H9 (cell line): ENCODE data around the gene LDB2. TPM values are rescaled to one million over a fixed set of nuclear protein-coding genes. Genes with fewer than 3 reads are reported as not detected.

ENCODE experiments used
- DNase-seq: peaks from one replicate; pipeline ENCODE4 v3.0.0-alpha.2; 2017
- H2AFZ ChIP-seq: one replicate; pipeline ENCODE4 v1.6.1; 2013; ENCODE audit warnings: mild to moderate bottlenecking, low read length, control low read depth, moderate library complexity
- H2AK5ac ChIP-seq: 2 replicates; pipeline ENCODE4 v1.6.1; 2013; ENCODE audit warnings: low read length, control low read depth, mixed read lengths; ENCODE audit not compliant: insufficient read length
- H2BK120ac ChIP-seq: one replicate; pipeline ENCODE4 v1.6.1; 2013; ENCODE audit warnings: low read depth, mild to moderate bottlenecking, low read length, control low read depth, inconsistent platforms; ENCODE audit not compliant: poor library complexity, severe bottlenecking
- H2BK12ac ChIP-seq: 2 replicates; pipeline ENCODE4 v1.6.1; 2013; ENCODE audit warnings: low read length, control low read depth, mixed read lengths, low read depth; ENCODE audit not compliant: insufficient read length
- H2BK15ac ChIP-seq: 2 replicates; pipeline ENCODE4 v1.6.1; 2013; ENCODE audit warnings: low read depth, low read length, control low read depth
- H2BK20ac ChIP-seq: one replicate; pipeline ENCODE4 v1.6.1; 2013; ENCODE audit warnings: low read depth, mild to moderate bottlenecking, low read length, control low read depth, inconsistent platforms; ENCODE audit not compliant: poor library complexity, severe bottlenecking
- H2BK5ac ChIP-seq: 2 replicates; pipeline ENCODE4 v1.6.1; 2013; ENCODE audit warnings: low read length, control low read depth, mixed read lengths; ENCODE audit not compliant: insufficient read length
- H3K14ac ChIP-seq: 2 replicates; pipeline ENCODE4 v1.6.1; 2013; ENCODE audit warnings: low read length, control low read depth; ENCODE audit not compliant: insufficient read depth
- H3K18ac ChIP-seq: 2 replicates; pipeline ENCODE4 v1.6.1; 2013; ENCODE audit warnings: low read depth, mild to moderate bottlenecking, mixed read lengths, low read length, control low read depth; ENCODE audit not compliant: insufficient read length
- H3K23ac ChIP-seq: 2 replicates; pipeline ENCODE4 v1.6.1; 2013; ENCODE audit warnings: low read length, control low read depth, mixed read lengths, low read depth; ENCODE audit not compliant: insufficient read length
- H3K23me2 ChIP-seq: 2 replicates; pipeline ENCODE4 v1.6.1; 2013; ENCODE audit warnings: low read depth, mild to moderate bottlenecking, mixed read lengths, low read length, control low read depth; ENCODE audit not compliant: insufficient read length, poor library complexity, severe bottlenecking
- H3K27ac ChIP-seq: 2 replicates; pipeline ENCODE4 v1.5.1; 2013; ENCODE audit warnings: low read length, control low read depth, mixed read lengths, low read depth; ENCODE audit not compliant: insufficient read length
- H3K27me3 ChIP-seq: 2 replicates; pipeline ENCODE4 v1.6.1; 2013; ENCODE audit warnings: low read length, control low read depth, inconsistent platforms; ENCODE audit not compliant: insufficient read depth
- H3K4ac ChIP-seq: 2 replicates; pipeline ENCODE4 v1.6.1; 2013; ENCODE audit warnings: low read depth, mild to moderate bottlenecking, control low read depth, inconsistent platforms, low read length, moderate library complexity
- H3K4me1 ChIP-seq: 2 replicates; pipeline ENCODE4 v1.6.1; 2013; ENCODE audit warnings: low read length, control low read depth, inconsistent platforms; ENCODE audit not compliant: insufficient read depth
- H3K4me2 ChIP-seq: 2 replicates; pipeline ENCODE4 v1.6.1; 2013; ENCODE audit warnings: low read length, control low read depth, mixed read lengths; ENCODE audit not compliant: insufficient read length, insufficient read depth
- H3K56ac ChIP-seq: 2 replicates; pipeline ENCODE4 v1.6.1; 2013; ENCODE audit warnings: low read depth, mild to moderate bottlenecking, mixed read lengths, low read length, control low read depth; ENCODE audit not compliant: insufficient read length
- H3K79me1 ChIP-seq: 2 replicates; pipeline ENCODE4 v1.6.1; 2013; ENCODE audit warnings: low read depth, mild to moderate bottlenecking, moderate library complexity, low read length, control low read depth, inconsistent platforms; ENCODE audit not compliant: insufficient read depth, poor library complexity, severe bottlenecking
- H3K79me2 ChIP-seq: 2 replicates; pipeline ENCODE4 v1.6.1; 2013; ENCODE audit warnings: low read length, control low read depth, inconsistent platforms; ENCODE audit not compliant: insufficient read depth
- H3K9ac ChIP-seq: 2 replicates; pipeline ENCODE4 v1.6.1; 2013; ENCODE audit warnings: low read length, control low read depth, mixed read lengths; ENCODE audit not compliant: insufficient read length; ENCODE audit errors: extremely low read depth
- H3K9me3 ChIP-seq: one replicate; pipeline ENCODE4 v1.6.1; 2013; ENCODE audit warnings: low read depth, low read length, inconsistent platforms; ENCODE audit not compliant: control insufficient read depth
- H3T11ph ChIP-seq: one replicate; pipeline ENCODE4 v1.6.1; 2013; ENCODE audit warnings: mild to moderate bottlenecking, low read length, control low read depth, inconsistent platforms
- H4K20me1 ChIP-seq: one replicate; pipeline ENCODE4 v1.6.1; 2013; ENCODE audit not compliant: control insufficient read depth, insufficient read length, insufficient read depth
- H4K5ac ChIP-seq: 2 replicates; pipeline ENCODE4 v1.6.1; 2013; ENCODE audit warnings: low read depth, mild to moderate bottlenecking, mixed read lengths, low read length, control low read depth; ENCODE audit not compliant: insufficient read length
- H4K8ac ChIP-seq: replicated peaks from 2 replicates; pipeline ENCODE4 v1.6.1; 2013; ENCODE audit warnings: low read length, control low read depth, mixed read lengths, low read depth; ENCODE audit not compliant: insufficient read length
- H4K91ac ChIP-seq: 2 replicates; pipeline ENCODE4 v1.6.1; 2013; ENCODE audit warnings: low read depth, mild to moderate bottlenecking, moderate library complexity, mixed read lengths, low read length, control low read depth; ENCODE audit not compliant: insufficient read length
- H3K27ac Mint-ChIP-seq, 3 experiments: 2 replicates in 2 of 3; 3 replicates in 1 of 3; pipeline ENCODE4 v1.8.0; 2020 to 2021; ENCODE audit warnings: mixed read lengths in 3 of 3, mild to moderate bottlenecking in 1 of 3, moderate library complexity in 1 of 3
- H3K27me3 Mint-ChIP-seq: 2 replicates; pipeline ENCODE4 v1.8.0; 2021; ENCODE audit warnings: low read depth, mild to moderate bottlenecking, moderate library complexity, mixed read lengths
- H3K36me3 Mint-ChIP-seq, 3 experiments: 2 replicates in 2 of 3; 3 replicates in 1 of 3; pipeline ENCODE4 v1.8.0; 2020 to 2021; ENCODE audit warnings: low read depth in 3 of 3, mixed read lengths in 3 of 3; ENCODE audit not compliant: insufficient read depth in 1 of 3
- H3K4me1 Mint-ChIP-seq, 2 experiments: 2 replicates each; pipeline ENCODE4 v1.8.0; 2020; ENCODE audit warnings: mixed read lengths in 2 of 2
- H3K4me3 Mint-ChIP-seq, 2 experiments: 2 replicates in 1 of 2; 3 replicates in 1 of 2; pipeline ENCODE4 v1.8.0; 2020 to 2021; ENCODE audit warnings: mild to moderate bottlenecking in 2 of 2, mixed read lengths in 2 of 2, moderate library complexity in 1 of 2
- H3K9me3 Mint-ChIP-seq, 2 experiments: 2 replicates in 1 of 2; 3 replicates in 1 of 2; pipeline ENCODE4 v1.8.0; 2020; ENCODE audit warnings: mild to moderate bottlenecking in 2 of 2, mixed read lengths in 2 of 2, moderate library complexity in 1 of 2
- CTCF ChIP-seq: fragments of 200-600 bp; sonication (generic); conservative IDR thresholded peaks from 3 replicates; pipeline ENCODE4 v1.8.0; 2021; ENCODE audit warnings: antibody characterized with exemption, mild to moderate bottlenecking
- WGBS: extraction: QIAGEN DNeasy Blood & Tissue Kit; methylation state at CpG from one replicate; pipeline ENCODE4 v1.1.7; 2013; ENCODE audit warnings: missing lambda C conversion rate, low lambda C conversion rate, mixed read lengths; ENCODE audit not compliant: insufficient read length; ENCODE audit errors: extremely low coverage; 5-methylcytosine and 5-hydroxymethylcytosine counted together
- total RNA-seq: library from RNA; stranded (reverse); gene quantifications from 2 replicates; pipeline ENCODE4 v1.2.1, GENCODE V29; 2021

LDB2 gene
- total RNA-seq, 1 experiment from 2014 or later: 22.5 TPM

- H3K9ac ChIP-seq: no peak overlapping the region
- no peaks in the 10 kb centered on the region for H3K79me2 ChIP-seq
- H3K4me2 ChIP-seq: no peak overlapping the region
- H4K8ac ChIP-seq: no peak overlapping the region
- no peaks in the 10 kb centered on the region for H3K27me3 ChIP-seq
- H3K23ac ChIP-seq: no peak overlapping the region
- no peak overlapping the region for H3K4ac ChIP-seq
- H2BK120ac ChIP-seq: no peak overlapping the region
- H3K27ac ChIP-seq: no peak overlapping the region
- no peak overlapping the region for H3K14ac ChIP-seq
- no peak overlapping the region for H2AK5ac ChIP-seq
- no peak overlapping the region for H3K56ac ChIP-seq
- no peaks in the 10 kb centered on the region for H3K9me3 ChIP-seq
- Mint-ChIP-seq H3K9me3 (no peaks in the 10 kb centered on the region), H3K27me3 (no peaks in the 10 kb centered on the region), H3K4me3 (no peak overlapping the region), H3K36me3 (no peaks in the 10 kb centered on the region), H3K27ac (peak overlapping the region in 1 of 3 experiments; percentile 66; a peak in 2 of 7 replicates), H3K4me1 (no peaks in the 10 kb centered on the region)
- H2BK5ac ChIP-seq: no peak overlapping the region
- H3K23me2 ChIP-seq: no peaks in the 10 kb centered on the region
- no peak for DNase-seq
- no peak overlapping the region for H2AFZ ChIP-seq
- no peak overlapping the region for H2BK15ac ChIP-seq
- no peaks in the 10 kb centered on the region for H3K79me1 ChIP-seq
- no peak for TF ChIP-seq CTCF
- H3T11ph ChIP-seq: no peak overlapping the region
- H3K18ac ChIP-seq: no peak overlapping the region
- H4K5ac ChIP-seq: no peak overlapping the region
- no peaks in the 10 kb centered on the region for H3K4me1 ChIP-seq
- no peak overlapping the region for H2BK20ac ChIP-seq
- H4K20me1 ChIP-seq: no peaks in the 10 kb centered on the region
- no peak overlapping the region for H2BK12ac ChIP-seq
- no CpG with 5 or more reads among the region's 8 CpGs for WGBS
- no peak overlapping the region for H4K91ac ChIP-seq
Measured at GRCh38 chr4:16652732-16653305, 245.6 kb downstream of the LDB2 start.
